ENCODE measurements around the gene MALRD1. TPM values are rescaled to one million over a fixed set of nuclear protein-coding genes. Genes with fewer than 3 reads are reported as not detected.

MALRD1 gene
- total RNA-seq, 1 donor from 2014 or later: 0.28 TPM

DNA sequence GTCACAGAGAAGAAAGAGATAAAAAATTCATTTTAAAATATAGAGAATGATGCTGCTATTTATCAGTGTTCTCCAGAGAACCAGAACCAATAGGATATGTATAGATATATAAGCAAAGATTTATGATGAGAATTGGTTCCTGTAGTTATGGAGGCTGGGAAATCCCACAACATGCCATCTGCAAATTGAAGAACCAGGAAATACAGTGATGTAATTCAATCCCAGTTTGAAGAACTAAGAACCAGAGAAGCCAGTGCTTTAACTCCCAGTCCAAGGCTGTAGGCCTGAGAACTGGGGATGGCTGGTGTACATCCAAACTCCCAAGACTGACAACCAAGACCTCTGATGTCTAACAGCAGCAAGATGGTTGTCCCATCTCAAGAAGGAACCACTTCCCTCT is 574.7 kb downstream of the MALRD1 start:
- Mint-ChIP-seq H3K4me3 (ENCODE audit: unreplicated experiment) (no peak overlapping the region), H3K9me3 (ENCODE audit: unreplicated experiment) (no peaks in the 10 kb centered on the region)

DNA sequence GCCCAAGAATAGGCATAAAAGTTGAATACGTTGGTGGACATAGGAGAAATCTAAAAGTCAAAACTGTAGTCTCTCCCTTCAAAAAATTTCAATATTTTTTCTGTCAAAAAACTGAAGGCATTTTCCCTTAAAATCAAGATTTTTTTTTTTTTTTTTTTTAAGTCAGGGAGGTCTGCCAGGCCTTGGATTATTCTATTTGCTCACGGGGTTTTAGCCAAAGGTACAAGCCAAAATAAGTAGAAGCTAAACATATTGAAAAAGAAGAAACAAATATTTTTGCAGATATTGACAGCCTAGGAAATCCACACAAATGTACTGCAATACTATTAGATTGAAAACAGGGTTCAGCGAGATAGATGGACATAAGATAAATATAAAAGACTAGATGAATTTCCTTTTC is 577.6 kb downstream of the MALRD1 start:
- TF ChIP-seq, protein P1, sequence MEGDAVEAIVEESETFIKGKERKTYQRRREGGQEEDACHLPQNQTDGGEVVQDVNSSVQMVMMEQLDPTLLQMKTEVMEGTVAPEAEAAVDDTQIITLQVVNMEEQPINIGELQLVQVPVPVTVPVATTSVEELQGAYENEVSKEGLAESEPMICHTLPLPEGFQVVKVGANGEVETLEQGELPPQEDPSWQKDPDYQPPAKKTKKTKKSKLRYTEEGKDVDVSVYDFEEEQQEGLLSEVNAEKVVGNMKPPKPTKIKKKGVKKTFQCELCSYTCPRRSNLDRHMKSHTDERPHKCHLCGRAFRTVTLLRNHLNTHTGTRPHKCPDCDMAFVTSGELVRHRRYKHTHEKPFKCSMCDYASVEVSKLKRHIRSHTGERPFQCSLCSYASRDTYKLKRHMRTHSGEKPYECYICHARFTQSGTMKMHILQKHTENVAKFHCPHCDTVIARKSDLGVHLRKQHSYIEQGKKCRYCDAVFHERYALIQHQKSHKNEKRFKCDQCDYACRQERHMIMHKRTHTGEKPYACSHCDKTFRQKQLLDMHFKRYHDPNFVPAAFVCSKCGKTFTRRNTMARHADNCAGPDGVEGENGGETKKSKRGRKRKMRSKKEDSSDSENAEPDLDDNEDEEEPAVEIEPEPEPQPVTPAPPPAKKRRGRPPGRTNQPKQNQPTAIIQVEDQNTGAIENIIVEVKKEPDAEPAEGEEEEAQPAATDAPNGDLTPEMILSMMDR (IDR thresholded peaks at IDR 0.05; ENCODE audit: unreplicated experiment): no peak
- no peaks in the 10 kb centered on the region for H3K36me3 Mint-ChIP-seq (ENCODE audit: low read depth, unreplicated experiment)
- no peak overlapping the region for H3K27ac Mint-ChIP-seq (ENCODE audit: unreplicated experiment)
- DNase-seq (ENCODE audit: low spot score): no peak
- no peaks in the 10 kb centered on the region for H3K4me1 Mint-ChIP-seq (ENCODE audit: unreplicated experiment)
- H3K27me3 Mint-ChIP-seq (ENCODE audit: unreplicated experiment): no peaks in the 10 kb centered on the region
- no peaks in the 10 kb centered on the region for H3K9me3 Mint-ChIP-seq (ENCODE audit: unreplicated experiment)
- no peak overlapping the region for H3K4me3 Mint-ChIP-seq (ENCODE audit: unreplicated experiment)

More for the DNA sequence above, 574.7 kb downstream of the MALRD1 start:
- DNase-seq (ENCODE audit: low spot score): no peak
- Mint-ChIP-seq H3K36me3 (ENCODE audit: low read depth, unreplicated experiment) (no peaks in the 10 kb centered on the region), H3K4me1 (ENCODE audit: unreplicated experiment) (no peaks in the 10 kb centered on the region), H3K27ac (ENCODE audit: unreplicated experiment) (no peak overlapping the region), H3K27me3 (ENCODE audit: unreplicated experiment) (no peaks in the 10 kb centered on the region)
- TF ChIP-seq, protein P1 (IDR thresholded peaks at IDR 0.05; ENCODE audit: unreplicated experiment): no peak

DNA sequence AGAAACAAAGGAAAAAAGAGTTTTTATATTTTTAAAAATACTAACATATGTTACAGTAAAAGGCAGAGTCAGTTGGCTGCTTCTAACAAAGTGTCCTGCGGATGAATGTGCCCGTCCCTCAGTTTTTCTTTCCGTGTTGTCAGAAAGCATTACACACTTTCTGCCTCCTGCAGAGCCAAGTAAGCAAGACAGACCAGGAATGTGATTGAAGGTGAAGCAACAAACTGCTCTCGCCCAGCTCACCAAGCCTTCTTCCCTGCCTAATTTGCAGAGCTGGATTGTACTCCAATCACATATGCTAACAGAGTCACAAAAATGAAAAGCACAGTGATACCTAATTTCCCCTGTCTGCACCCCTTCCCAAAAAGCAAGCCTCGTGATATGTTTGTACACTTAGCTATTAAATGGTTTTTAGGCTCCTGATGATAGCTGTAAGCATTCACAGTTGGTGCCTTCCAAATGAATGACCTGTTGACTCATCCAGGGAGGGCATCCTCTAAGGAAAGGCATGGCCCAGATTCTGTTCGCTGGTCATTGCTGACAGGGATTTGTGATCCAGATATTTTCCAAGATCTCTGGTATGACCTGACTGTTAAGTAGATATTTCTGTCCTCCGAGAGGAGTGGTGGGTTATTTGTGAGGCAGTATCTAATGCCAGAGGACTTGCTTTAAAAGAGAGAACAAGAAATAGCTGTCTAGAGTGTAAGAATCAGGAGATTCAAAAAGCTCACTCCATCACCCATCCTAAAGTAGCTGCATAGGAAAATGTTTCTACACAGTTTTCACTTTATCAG is 580.4 kb downstream of the MALRD1 start:
- TF ChIP-seq, protein P1 (IDR thresholded peaks at IDR 0.05; ENCODE audit: unreplicated experiment): no peak
- H3K36me3 Mint-ChIP-seq (ENCODE audit: low read depth, unreplicated experiment): no peaks in the 10 kb centered on the region
- H3K4me3 Mint-ChIP-seq (ENCODE audit: unreplicated experiment): no peak overlapping the region
- H3K27me3 Mint-ChIP-seq (ENCODE audit: unreplicated experiment): no peaks in the 10 kb centered on the region
- no peak overlapping the region for H3K27ac Mint-ChIP-seq (ENCODE audit: unreplicated experiment)
- DNase-seq (ENCODE audit: low spot score): no peak
- no peaks in the 10 kb centered on the region for H3K4me1 Mint-ChIP-seq (ENCODE audit: unreplicated experiment)
- no peaks in the 10 kb centered on the region for H3K9me3 Mint-ChIP-seq (ENCODE audit: unreplicated experiment)

DNA sequence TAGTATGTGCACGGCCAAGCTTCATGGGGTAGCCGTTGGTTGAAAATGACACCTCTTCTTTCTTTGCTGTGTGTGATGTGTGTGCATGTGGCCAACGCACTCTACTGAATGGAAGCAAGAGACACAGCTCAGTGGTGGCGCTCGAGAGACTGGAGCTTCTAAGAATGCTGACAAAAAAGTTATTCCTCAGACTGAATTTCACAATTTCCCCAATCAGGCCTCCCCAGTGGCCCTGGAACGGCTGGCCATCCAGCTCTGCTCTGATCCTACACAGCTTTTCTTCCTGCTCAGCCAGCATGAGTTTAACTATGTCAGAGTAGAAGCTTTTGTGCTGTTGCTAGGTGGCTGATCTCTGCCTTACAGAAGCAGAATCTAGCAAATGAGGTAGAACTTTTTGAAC is 581.0 kb downstream of the MALRD1 start:
- H3K4me1 Mint-ChIP-seq (ENCODE audit: unreplicated experiment): no peaks in the 10 kb centered on the region
- H3K27ac Mint-ChIP-seq (ENCODE audit: unreplicated experiment): no peak overlapping the region
- no peak for DNase-seq (ENCODE audit: low spot score)
- no peaks in the 10 kb centered on the region for H3K9me3 Mint-ChIP-seq (ENCODE audit: unreplicated experiment)
- H3K27me3 Mint-ChIP-seq (ENCODE audit: unreplicated experiment): no peaks in the 10 kb centered on the region
- H3K36me3 Mint-ChIP-seq (ENCODE audit: low read depth, unreplicated experiment): no peaks in the 10 kb centered on the region
- TF ChIP-seq, protein P1 (IDR thresholded peaks at IDR 0.05; ENCODE audit: unreplicated experiment): no peak
- H3K4me3 Mint-ChIP-seq (ENCODE audit: unreplicated experiment): no peak overlapping the region

DNA sequence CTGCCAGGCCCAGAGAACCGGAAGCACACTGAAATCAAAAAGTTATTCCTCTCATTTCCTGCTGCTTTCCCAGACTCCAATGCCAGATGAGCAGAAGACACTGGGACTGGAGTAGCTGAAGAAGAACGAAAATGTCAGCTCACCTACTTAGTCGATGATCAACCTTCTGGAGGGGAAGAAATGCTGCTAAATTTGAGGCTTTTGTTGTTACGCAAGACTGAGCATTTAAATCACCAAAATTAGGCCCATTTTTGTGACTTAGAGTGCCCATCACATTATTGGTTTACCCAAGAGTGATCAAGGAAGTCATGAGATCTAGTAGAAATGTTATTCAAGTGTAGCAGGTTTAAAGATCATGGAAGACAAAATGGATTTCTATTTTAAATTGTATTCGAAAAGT is 585.6 kb downstream of the MALRD1 start:
- no peaks in the 10 kb centered on the region for H3K4me1 Mint-ChIP-seq (ENCODE audit: unreplicated experiment)
- H3K27ac Mint-ChIP-seq (ENCODE audit: unreplicated experiment): no peak overlapping the region
- no peak overlapping the region for H3K4me3 Mint-ChIP-seq (ENCODE audit: unreplicated experiment)
- TF ChIP-seq, protein P1 (IDR thresholded peaks at IDR 0.05; ENCODE audit: unreplicated experiment): no peak
- DNase-seq (ENCODE audit: low spot score): no peak
- H3K27me3 Mint-ChIP-seq (ENCODE audit: unreplicated experiment): no peaks in the 10 kb centered on the region
- H3K9me3 Mint-ChIP-seq (ENCODE audit: unreplicated experiment): no peaks in the 10 kb centered on the region
- H3K36me3 Mint-ChIP-seq (ENCODE audit: low read depth, unreplicated experiment): no peaks in the 10 kb centered on the region
